GM10248 (cell line): ENCODE measurements around the gene LAMTOR3.
A peak's percentile ranks its signal among the peaks of the same experiment; 100 is the strongest.

Experiments used
- CTCF ChIA-PET: fragments of 300-600 bp; sonication (Branson Sonifier 250); formaldehyde crosslinking; extraction: SDS; loops from one replicate; lab custom pipeline; 2021; ENCODE audit warnings: antibody characterized with exemption; lab: Yijun Ruan, JAX
- POLR2A ChIA-PET: fragments of 350-650 bp; sonication (Branson Sonifier 250); formaldehyde crosslinking; extraction: SDS; loops from one replicate; lab custom pipeline; 2020; ENCODE audit warnings: antibody characterized with exemption; lab: Yijun Ruan, JAX
- DNase-seq: peaks from one replicate; pipeline ENCODE4 v3.0.0; 2012; ENCODE audit errors: extremely low spot score
- CTCF ChIP-seq: IDR thresholded peaks from 2 replicates; pipeline ENCODE4 v1.5.1; 2012; ENCODE audit warnings: mild to moderate bottlenecking, low read depth; ENCODE audit errors: extremely low read depth, missing control alignments, control extremely low read depth

Gene LAMTOR3

GRCh38 chr4:99887837-99888236, 6.4 kb downstream of the LAMTOR3 start:
- DNase-seq = no peak
- POLR2A ChIA-PET = no interaction called here
- CTCF ChIA-PET = interaction anchor here (3.7 kb wide), 1 partner anchor 77 kb away, joined by 37 read pairs; no protein-coding TSS in a partner anchor
- TF ChIP-seq CTCF = no peak

GRCh38 chr4:99886146-99886545, 8.1 kb downstream of the LAMTOR3 start:
- TF ChIP-seq CTCF = no peak
- POLR2A ChIA-PET = no interaction called here
- no peak for DNase-seq
- CTCF ChIA-PET = interaction anchor here (1.0 to 3.7 kb wide), 6 partner anchors 12 to 322 kb away, joined by 3 to 37 read pairs (median 6); partner anchors contain the start of genes DAPP1 and TRMT10A

- POLR2A ChIA-PET = no interaction called here
Observed at GRCh38 chr4:99885687-99886086, 8.5 kb downstream of the LAMTOR3 start.

GRCh38 chr4:99885063-99885664, 9.1 kb downstream of the LAMTOR3 start:
- ChIA-PET POLR2A (interaction anchor here (0.6 kb wide), 1 partner anchor 9 kb away, joined by 3 read pairs; the partner anchor contains the start of gene LAMTOR3), CTCF (interaction anchor here (0.7 to 3.7 kb wide), 16 partner anchors 9 to 322 kb away, joined by 3 to 37 read pairs (median 4); partner anchors contain the start of genes DAPP1, LAMTOR3 and TRMT10A)
- peak; percentile 50 for TF ChIP-seq CTCF
- DNase-seq = peak; percentile 14

More at GRCh38 chr4:99885687-99886086, 8.5 kb downstream of the LAMTOR3 start:
- CTCF ChIA-PET = interaction anchor here (1.0 to 3.7 kb wide), 8 partner anchors 12 to 322 kb away, joined by 3 to 37 read pairs (median 4); partner anchors contain the start of genes DAPP1 and TRMT10A
- DNase-seq = no peak
- TF ChIP-seq CTCF = no peak

GRCh38 chr4:99879458-99879857, 14.8 kb downstream of the LAMTOR3 start:
- ChIA-PET POLR2A (no interaction called here), CTCF (interaction anchor here (1.1 to 2.5 kb wide), 3 partner anchors 11 to 68 kb away, joined by 3 to 8 read pairs (median 3); no protein-coding TSS in a partner anchor)
- TF ChIP-seq CTCF = no peak
- no peak for DNase-seq

GRCh38 chr4:99878604-99879003, 15.6 kb downstream of the LAMTOR3 start:
- ChIA-PET POLR2A (no interaction called here), CTCF (interaction anchor here (1.2 to 2.5 kb wide), 2 partner anchors 21 to 67 kb away, joined by 3 to 8 read pairs; no protein-coding TSS in a partner anchor)
- no peak for TF ChIP-seq CTCF
- DNase-seq = no peak
